H1 (cell line): ENCODE measurements around the gene CDC14C. TPM values are rescaled to one million over a fixed set of nuclear protein-coding genes. Genes with fewer than 3 reads are reported as not detected.

ENCODE experiments used
- CTCF ChIA-PET: fragments of 300-600 bp; sonication (Branson Sonifier 250); formaldehyde crosslinking; loops from one replicate; lab custom pipeline; 2021; ENCODE audit not compliant: partially characterized antibody; lab: Charles Lee
- POLR2A ChIA-PET: fragments of 300-600 bp; sonication (Branson Sonifier 250); formaldehyde crosslinking; loops from one replicate; lab custom pipeline; 2021; ENCODE audit warnings: inconsistent platforms; ENCODE audit not compliant: partially characterized antibody; lab: Charles Lee
- DNase-seq, 2 experiments: peaks; one replicate each; pipeline versions ENCODE4 v3.0.0 to v3.0.0-alpha.2; 2010 to 2022; ENCODE audit warnings: low spot score in 2 of 2, low read depth in 1 of 2, mixed read lengths in 1 of 2
- FAIRE-seq: peaks from 2 replicates; lab custom pipeline; 2011; peaks lifted over from hg19 to GRCh38; lab: Jason Lieb, UNC
- H2AFZ ChIP-seq: 2 replicates; pipeline ENCODE4 v1.8.1; 2012; ENCODE audit warnings: low read length, inconsistent platforms
- H2AK5ac ChIP-seq: 2 replicates; pipeline ENCODE4 v1.6.1; 2013; ENCODE audit warnings: low read depth, low read length
- H2BK120ac ChIP-seq: replicated peaks from 2 replicates; pipeline ENCODE3; 2013; ENCODE audit warnings: low read depth, low read length, inconsistent platforms
- H2BK12ac ChIP-seq: 2 replicates; pipeline ENCODE4 v1.6.1; 2013; ENCODE audit warnings: low read depth, low read length
- H2BK15ac ChIP-seq: 2 replicates; pipeline ENCODE4 v1.6.1; 2013; ENCODE audit warnings: low read length
- H2BK20ac ChIP-seq: 2 replicates; pipeline ENCODE4 v1.6.1; 2013; ENCODE audit warnings: low read length
- H2BK5ac ChIP-seq: 2 replicates; pipeline ENCODE4 v1.6.1; 2013; ENCODE audit warnings: low read depth, low read length
- H3K14ac ChIP-seq: 2 replicates; pipeline ENCODE4 v1.6.1; 2013; ENCODE audit warnings: inconsistent platforms; ENCODE audit not compliant: insufficient read length
- H3K18ac ChIP-seq: 2 replicates; pipeline ENCODE4 v1.6.1; 2013; ENCODE audit warnings: low read length; ENCODE audit errors: extremely low read depth
- H3K23ac ChIP-seq: 2 replicates; pipeline ENCODE4 v1.6.1; 2013; ENCODE audit warnings: inconsistent platforms; ENCODE audit not compliant: insufficient read length
- H3K23me2 ChIP-seq: 2 replicates; pipeline ENCODE4 v1.6.1; 2013; ENCODE audit warnings: low read depth, low read length
- H3K27ac ChIP-seq: 2 replicates; pipeline ENCODE4 v1.6.1; 2011; ENCODE audit warnings: low read depth, low read length, inconsistent platforms
- H3K27me3 ChIP-seq, 4 experiments: replicated peaks in 1 of 4; 1 replicate in 1 of 4; 2 replicates in 3 of 4; pipeline versions ENCODE4 v1.6.1 to v1.8.1; 2011 to 2013; ENCODE audit warnings: low read length in 3 of 4, mild to moderate bottlenecking in 3 of 4, inconsistent platforms in 2 of 4, mixed read lengths in 2 of 4, moderate library complexity in 1 of 4; ENCODE audit not compliant: control insufficient read depth in 3 of 4, insufficient read depth in 3 of 4; ENCODE audit errors: extremely low read depth in 1 of 4
- H3K36me3 ChIP-seq, 4 experiments: 2 replicates each; pipeline versions ENCODE4 v1.6.1 to v1.8.1; 2011 to 2013; ENCODE audit warnings: mild to moderate bottlenecking in 4 of 4, low read length in 3 of 4, moderate library complexity in 2 of 4, control low read depth in 1 of 4, inconsistent platforms in 1 of 4; ENCODE audit not compliant: insufficient read depth in 4 of 4, control insufficient read depth in 2 of 4
- H3K4ac ChIP-seq: replicated peaks from 2 replicates; pipeline ENCODE3; 2013; ENCODE audit warnings: low read length, low read depth, mixed read lengths, inconsistent platforms; ENCODE audit not compliant: insufficient read length
- H3K4me1 ChIP-seq, 4 experiments: replicated peaks in 1 of 4; 1 replicate in 1 of 4; 2 replicates in 3 of 4; pipeline versions ENCODE4 v1.6.1 to v1.8.1; 2011 to 2013; ENCODE audit warnings: low read length in 3 of 4, inconsistent platforms in 2 of 4, mixed read lengths in 1 of 4; ENCODE audit not compliant: insufficient read depth in 4 of 4, control insufficient read depth in 3 of 4
- H3K4me2 ChIP-seq, 2 experiments: 2 replicates each; pipeline versions ENCODE4 v1.6.1 to v1.8.1; 2011 to 2013; ENCODE audit warnings: low read depth in 2 of 2, low read length in 2 of 2, control low read depth in 1 of 2, inconsistent platforms in 1 of 2, mild to moderate bottlenecking in 1 of 2; ENCODE audit not compliant: insufficient read depth in 1 of 2
- H3K4me3 ChIP-seq, 4 experiments: fragments of 200-600, 300-600 bp in 1 of 4; sonication (generic), shearing (Covaris generic), sonication (Bioruptor Twin) in 1 of 4; 2 replicates each; pipeline versions ENCODE4 v1.5.1 to v1.8.1; 2011 to 2016; ENCODE audit warnings: low read length in 4 of 4, low read depth in 3 of 4, control low read depth in 2 of 4, inconsistent platforms in 2 of 4, mild to moderate bottlenecking in 2 of 4, mixed read lengths in 1 of 4, moderate library complexity in 1 of 4; ENCODE audit not compliant: insufficient read depth in 2 of 4; ENCODE audit errors: extremely low read depth in 1 of 4
- H3K56ac ChIP-seq: replicated peaks from 2 replicates; pipeline ENCODE3; 2013; ENCODE audit warnings: low read depth, mild to moderate bottlenecking, mixed read lengths, low read length, inconsistent platforms; ENCODE audit not compliant: insufficient read length
- H3K79me1 ChIP-seq: 2 replicates; pipeline ENCODE4 v1.6.1; 2013; ENCODE audit warnings: low read depth, low read length, control low read depth
- H3K79me2 ChIP-seq, 2 experiments: 2 replicates each; pipeline versions ENCODE4 v1.6.1 to v1.8.1; 2012 to 2013; ENCODE audit warnings: low read length in 2 of 2, mild to moderate bottlenecking in 2 of 2, inconsistent platforms in 1 of 2; ENCODE audit not compliant: insufficient read depth in 2 of 2, control insufficient read depth in 1 of 2
- H3K9ac ChIP-seq, 4 experiments: replicated peaks in 1 of 4; 1 replicate in 1 of 4; 2 replicates in 3 of 4; pipeline versions ENCODE4 v1.6.1 to v1.8.1; 2011 to 2013; ENCODE audit warnings: low read depth in 3 of 4, low read length in 3 of 4, control low read depth in 2 of 4, mild to moderate bottlenecking in 2 of 4, moderate library complexity in 2 of 4, inconsistent platforms in 1 of 4; ENCODE audit errors: extremely low read depth in 1 of 4
- H3K9me3 ChIP-seq, 2 experiments: 2 replicates each; pipeline versions ENCODE4 v1.6.1 to v1.8.1; 2012 to 2013; ENCODE audit warnings: mild to moderate bottlenecking in 2 of 2, moderate library complexity in 2 of 2, control low read depth in 1 of 2, inconsistent platforms in 1 of 2, low read depth in 1 of 2, low read length in 1 of 2, mixed read lengths in 1 of 2; ENCODE audit not compliant: insufficient read depth in 2 of 2
- H4K20me1 ChIP-seq, 2 experiments: replicated peaks in 1 of 2; 2 replicates each; pipeline versions ENCODE3 to v1.8.1; 2011 to 2013; ENCODE audit warnings: inconsistent platforms in 2 of 2, low read length in 2 of 2, mild to moderate bottlenecking in 1 of 2; ENCODE audit not compliant: insufficient read depth in 2 of 2, control insufficient read depth in 1 of 2
- H4K5ac ChIP-seq: 2 replicates; pipeline ENCODE4 v1.6.1; 2013; ENCODE audit warnings: low read length, low read depth, mixed read lengths, inconsistent platforms; ENCODE audit not compliant: insufficient read length
- H4K8ac ChIP-seq: 2 replicates; pipeline ENCODE4 v1.8.0; 2013; ENCODE audit warnings: mild to moderate bottlenecking, moderate library complexity, low read length, inconsistent platforms; ENCODE audit not compliant: insufficient read depth; ENCODE audit errors: extremely low read depth
- H4K91ac ChIP-seq: replicated peaks from 2 replicates; pipeline ENCODE3; 2013; ENCODE audit warnings: low read length, mixed read lengths, inconsistent platforms; ENCODE audit not compliant: insufficient read length
- SAP30 ChIP-seq: fragments of 300-600 bp; sonication (generic); IDR thresholded peaks from 2 replicates; pipeline ENCODE4 v1.7.1; 2012; ENCODE audit warnings: low read length, moderate library complexity, mild to moderate bottlenecking, inconsistent platforms; ENCODE audit not compliant: insufficient read depth, insufficient replicate concordance
- WGBS, 2 experiments: shearing (Covaris generic) in 1 of 2; methylation state at CpG; one replicate each; pipeline versions ENCODE4 v1.1.6 to v1.1.7; 2013 to 2015; ENCODE audit warnings: low lambda C conversion rate in 2 of 2, mixed read lengths in 2 of 2, inconsistent platforms in 1 of 2, low coverage in 1 of 2, missing lambda C conversion rate in 1 of 2; ENCODE audit not compliant: insufficient replicate concordance in 2 of 2, insufficient coverage in 1 of 2, insufficient read length in 1 of 2; ENCODE audit errors: extremely low coverage in 1 of 2, missing lambda C conversion rate in 1 of 2; 5-methylcytosine and 5-hydroxymethylcytosine counted together
- polyA plus RNA-seq, 7 experiments: library from polyadenylated mRNA; depleted of rRNA in 3 of 7; stranded (reverse) in 5 of 7; unstranded in 2 of 7; fragments of >200 nt in 5 of 7; fragments of 200-250 nt in 2 of 7; gene quantifications; 1 replicate in 5 of 7; 2 replicates in 1 of 7; 4 replicates in 1 of 7; pipeline versions ENCODE4 v1.2.1 to v1.2.3, GENCODE V29; 2011 to 2013; ENCODE audit warnings: missing spikeins in 2 of 7, mixed read lengths in 2 of 7
- total RNA-seq: library from RNA; stranded (reverse); fragmentation: NEBNext Ultra II Directional; extraction: Animal tissue kit (Norgen Biotek cat#: 25700); gene quantifications from 2 replicates; pipeline ENCODE4 v1.2.1, GENCODE V29; 2021

Gene CDC14C
- total and polyA plus RNA-seq, 2 of the 8 experiments (the other 6 are each of a cell fraction or from before 2014, with no cell fraction given) = 0.09 TPM; not detected in 1

DNA sequence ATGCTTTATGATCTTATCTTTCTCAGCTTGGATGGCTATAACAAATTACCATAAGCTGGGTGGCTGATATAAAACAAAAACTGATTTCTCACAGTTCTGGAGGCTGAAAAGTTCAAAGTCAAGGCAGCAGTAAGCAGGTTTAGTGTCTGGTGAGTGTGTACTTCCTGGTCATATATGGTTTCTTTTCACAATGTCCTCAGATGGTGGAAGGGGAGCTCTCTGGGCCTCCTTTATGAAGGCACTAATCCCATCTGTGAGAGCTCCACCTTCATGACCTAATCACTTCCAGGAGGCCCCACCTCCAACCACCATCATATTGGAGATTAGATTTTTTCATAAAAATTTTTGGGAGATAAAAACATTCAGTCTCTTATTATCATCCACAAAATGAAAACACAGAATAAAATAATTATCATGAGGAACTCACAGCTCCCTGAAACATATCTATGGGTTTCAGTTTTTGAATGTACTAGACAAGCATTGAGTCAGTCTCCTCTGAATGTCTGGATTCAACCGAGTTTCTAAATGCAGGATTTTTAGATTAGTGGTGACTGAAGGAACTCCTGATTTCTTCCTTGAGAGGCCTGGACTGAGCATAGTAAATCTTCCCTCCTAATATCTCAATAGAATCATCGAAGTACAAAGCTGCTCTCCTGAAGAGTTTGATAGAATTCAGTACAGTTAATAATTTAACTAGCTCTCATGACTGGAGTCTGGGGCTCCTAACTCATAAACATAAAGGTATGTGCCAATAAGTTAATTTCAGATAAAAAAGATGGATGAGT is 8.0 kb downstream of the CDC14C start:
- Histone ChIP-seq H4K8ac (no peak overlapping the region), H3K23ac (no peak overlapping the region), H3K4me3 (no peak overlapping the region), H2BK12ac (no peak overlapping the region), H3K56ac (no peak overlapping the region), H3K79me2 (no peaks in the 10 kb centered on the region), H2BK120ac (no peak overlapping the region), H3K18ac (no peak overlapping the region), H3K4ac (no peak overlapping the region), H2BK5ac (no peak overlapping the region), H4K91ac (no peak overlapping the region), H3K4me1 (no peaks in the 10 kb centered on the region), H3K79me1 (no peaks in the 10 kb centered on the region), H3K27me3 (no peaks in the 10 kb centered on the region), H3K14ac (no peak overlapping the region), H2AFZ (no peak overlapping the region), H2BK15ac (no peak overlapping the region), H3K23me2 (no peaks in the 10 kb centered on the region), H2BK20ac (no peak overlapping the region), H3K4me2 (no peak overlapping the region), H3K27ac (no peak overlapping the region), H3K36me3 (no peaks in the 10 kb centered on the region), H4K20me1 (no peaks in the 10 kb centered on the region), H2AK5ac (no peak overlapping the region), H3K9me3 (no peaks in the 10 kb centered on the region), H4K5ac (no peak overlapping the region), H3K9ac (no peak overlapping the region)
- no peak for FAIRE-seq
- WGBS, 2 experiments = 89% methylated on average over 2 of the region's 2 CpGs; no CpG with 5 or more reads in 1 of the 2 experiments
- no peak for DNase-seq
- ChIA-PET POLR2A (no interaction called here), CTCF (no interaction called here)
- no peak for TF ChIP-seq SAP30
